Activated naive CD8-positive, alpha-beta T cell (primary cell): Measurements from ENCODE around the gene RNPEPL1.
A peak's percentile ranks its signal among the peaks of the same experiment; 100 is the strongest.
"Not testable (repeated sequence)": the region's sequence is repeated elsewhere in the genome, so short reads cannot be mapped to it uniquely, and the experiment has no call there.

Experiments used
- H3K27ac Mint-ChIP-seq: one replicate; pipeline ENCODE4 v1.8.0; 2021; ENCODE audit warnings: mixed read lengths
- H3K27me3 Mint-ChIP-seq: one replicate; pipeline ENCODE4 v1.8.0; 2021; ENCODE audit warnings: mixed read lengths
- H3K36me3 Mint-ChIP-seq: one replicate; pipeline ENCODE4 v1.8.0; 2021; ENCODE audit warnings: mixed read lengths
- H3K4me1 Mint-ChIP-seq: one replicate; pipeline ENCODE4 v1.8.0; 2021; ENCODE audit warnings: low read depth, mixed read lengths
- H3K4me3 Mint-ChIP-seq: one replicate; pipeline ENCODE4 v1.8.0; 2021; ENCODE audit warnings: mild to moderate bottlenecking, mixed read lengths
- H3K9me3 Mint-ChIP-seq: one replicate; pipeline ENCODE4 v1.8.0; 2021; ENCODE audit warnings: low read depth, mixed read lengths

RNPEPL1 gene

GRCh38 chr2:240604291-240604938 is 36.1 kb downstream of the RNPEPL1 start:
- Mint-ChIP-seq H3K4me3 (no peak overlapping the region), H3K36me3 (no peaks in the 10 kb centered on the region), H3K27me3 (no peaks in the 10 kb centered on the region), H3K27ac (no peak overlapping the region), H3K4me1 (no peaks in the 10 kb centered on the region), H3K9me3 (no peaks in the 10 kb centered on the region)

GRCh38 chr2:240604939-240605716 is 36.8 kb downstream of the RNPEPL1 start:
- Mint-ChIP-seq H3K36me3 (no peaks in the 10 kb centered on the region), H3K4me3 (no peak overlapping the region), H3K4me1 (no peaks in the 10 kb centered on the region), H3K9me3 (no peaks in the 10 kb centered on the region), H3K27me3 (no peaks in the 10 kb centered on the region), H3K27ac (no peak overlapping the region)

DNA sequence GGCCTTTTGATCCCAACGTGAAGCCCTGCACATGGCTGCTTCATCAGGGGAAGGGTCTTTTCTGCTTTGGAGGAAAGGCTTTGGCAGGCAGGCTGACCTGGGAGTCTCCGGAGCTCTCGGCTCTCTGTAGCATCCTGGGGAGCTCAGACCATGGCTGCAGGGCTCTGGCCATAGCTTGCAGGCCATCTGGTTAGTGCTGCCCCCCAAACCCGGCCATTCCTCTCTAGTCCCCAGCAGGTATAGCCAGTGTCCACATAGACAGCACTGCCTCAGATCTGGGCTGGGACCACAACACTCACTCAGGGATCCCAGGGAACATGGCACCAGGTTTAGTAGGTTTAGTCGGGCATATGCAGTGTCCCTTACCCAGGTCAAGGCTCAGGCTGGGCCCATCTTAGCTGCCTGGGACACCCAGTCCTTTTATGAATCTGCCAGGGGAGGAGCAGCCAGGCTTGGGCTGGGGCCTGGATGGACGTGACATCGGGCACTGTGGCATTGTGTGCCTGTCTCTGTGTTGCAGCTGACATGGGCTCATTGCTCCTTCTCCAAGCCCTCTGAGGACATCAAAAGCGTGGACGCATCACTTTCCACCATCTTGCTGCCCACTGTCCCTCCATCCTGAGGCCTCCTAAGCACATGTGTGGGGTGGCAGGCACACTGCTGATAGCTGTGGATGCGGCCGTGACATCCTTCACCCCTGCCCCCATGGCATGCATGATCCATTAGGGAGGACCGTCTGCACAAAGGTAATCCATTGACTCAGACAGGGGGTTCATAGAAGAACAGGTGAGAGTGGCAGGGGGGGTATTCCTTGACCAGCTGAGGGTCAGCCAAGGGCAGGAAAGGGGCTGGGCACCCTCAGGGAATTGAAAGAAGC is 37.8 kb downstream of the RNPEPL1 start:
- H3K4me3 Mint-ChIP-seq: no peak overlapping the region
- H3K36me3 Mint-ChIP-seq: peaks cover under 1% of the 10 kb centered on the region
- H3K4me1 Mint-ChIP-seq: no peaks in the 10 kb centered on the region
- no peaks in the 10 kb centered on the region for H3K9me3 Mint-ChIP-seq
- H3K27me3 Mint-ChIP-seq: no peaks in the 10 kb centered on the region
- H3K27ac Mint-ChIP-seq: no peak overlapping the region

DNA sequence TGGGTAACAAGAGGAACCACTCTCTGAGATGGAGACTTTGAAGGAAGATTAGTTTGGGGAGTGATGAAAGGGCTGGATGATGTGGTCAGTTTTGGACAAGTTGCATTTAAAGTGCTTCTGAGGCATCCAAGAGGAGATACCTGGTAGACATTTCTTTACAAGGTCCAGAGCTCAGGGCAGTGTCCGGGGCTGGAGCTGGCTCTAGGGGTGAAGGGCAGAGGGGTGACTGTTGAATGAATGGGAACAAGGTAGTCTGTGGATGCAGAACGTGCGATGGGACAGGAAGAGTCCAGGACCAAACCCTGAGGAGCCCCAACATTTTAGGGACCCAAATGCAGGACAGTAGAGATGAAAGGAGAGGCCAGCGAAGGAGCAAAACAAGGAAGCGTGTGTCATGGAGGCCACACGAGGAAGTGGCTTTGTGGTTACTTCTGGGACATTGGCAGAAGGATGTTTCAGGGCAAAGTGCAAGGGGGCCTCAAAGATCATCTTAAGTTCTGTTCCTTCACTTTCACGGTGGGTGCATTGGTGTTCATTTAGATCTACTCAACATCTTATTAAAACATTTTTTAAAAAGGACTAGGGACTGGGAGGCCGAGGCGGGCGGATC is 43.4 kb downstream of the RNPEPL1 start:
- Mint-ChIP-seq H3K27me3 (no peaks in the 10 kb centered on the region), H3K27ac (peak overlapping the region; percentile 80), H3K36me3 (peaks cover 3% of the 10 kb centered on the region), H3K9me3 (no peaks in the 10 kb centered on the region), H3K4me1 (peaks cover 11% of the 10 kb centered on the region), H3K4me3 (peak overlapping the region; percentile 15)

GRCh38 chr2:240613781-240614180 is 45.5 kb downstream of the RNPEPL1 start:
- no peaks in the 10 kb centered on the region for H3K27me3 Mint-ChIP-seq
- H3K4me1 Mint-ChIP-seq: peaks cover 11% of the 10 kb centered on the region
- peaks cover 4% of the 10 kb centered on the region for H3K9me3 Mint-ChIP-seq
- no peak overlapping the region for H3K4me3 Mint-ChIP-seq
- peaks cover 6% of the 10 kb centered on the region for H3K36me3 Mint-ChIP-seq
- no peak overlapping the region for H3K27ac Mint-ChIP-seq

GRCh38 chr2:240614391-240614790 is 46.1 kb downstream of the RNPEPL1 start:
- peaks cover 8% of the 10 kb centered on the region for H3K36me3 Mint-ChIP-seq
- H3K27ac Mint-ChIP-seq: no peak overlapping the region
- H3K4me1 Mint-ChIP-seq: peaks cover 11% of the 10 kb centered on the region
- H3K4me3 Mint-ChIP-seq: no peak overlapping the region
- peaks cover 4% of the 10 kb centered on the region for H3K9me3 Mint-ChIP-seq
- H3K27me3 Mint-ChIP-seq: no peaks in the 10 kb centered on the region

GRCh38 chr2:240615396-240615795 is 47.1 kb downstream of the RNPEPL1 start:
- peaks cover 11% of the 10 kb centered on the region for H3K4me1 Mint-ChIP-seq

GRCh38 chr2:240615820-240616547 is 47.7 kb downstream of the RNPEPL1 start:
- Mint-ChIP-seq H3K4me3 (no peak overlapping the region), H3K27me3 (no peaks in the 10 kb centered on the region), H3K9me3 (peaks cover 4% of the 10 kb centered on the region), H3K27ac (no peak overlapping the region), H3K4me1 (peaks cover 15% of the 10 kb centered on the region), H3K36me3 (peaks cover 8% of the 10 kb centered on the region)

More at GRCh38 chr2:240615396-240615795, 47.1 kb downstream of the RNPEPL1 start:
- Mint-ChIP-seq H3K9me3 (peaks cover 4% of the 10 kb centered on the region), H3K36me3 (peaks cover 8% of the 10 kb centered on the region), H3K27ac (no peak overlapping the region), H3K4me3 (no peak overlapping the region), H3K27me3 (no peaks in the 10 kb centered on the region)

DNA sequence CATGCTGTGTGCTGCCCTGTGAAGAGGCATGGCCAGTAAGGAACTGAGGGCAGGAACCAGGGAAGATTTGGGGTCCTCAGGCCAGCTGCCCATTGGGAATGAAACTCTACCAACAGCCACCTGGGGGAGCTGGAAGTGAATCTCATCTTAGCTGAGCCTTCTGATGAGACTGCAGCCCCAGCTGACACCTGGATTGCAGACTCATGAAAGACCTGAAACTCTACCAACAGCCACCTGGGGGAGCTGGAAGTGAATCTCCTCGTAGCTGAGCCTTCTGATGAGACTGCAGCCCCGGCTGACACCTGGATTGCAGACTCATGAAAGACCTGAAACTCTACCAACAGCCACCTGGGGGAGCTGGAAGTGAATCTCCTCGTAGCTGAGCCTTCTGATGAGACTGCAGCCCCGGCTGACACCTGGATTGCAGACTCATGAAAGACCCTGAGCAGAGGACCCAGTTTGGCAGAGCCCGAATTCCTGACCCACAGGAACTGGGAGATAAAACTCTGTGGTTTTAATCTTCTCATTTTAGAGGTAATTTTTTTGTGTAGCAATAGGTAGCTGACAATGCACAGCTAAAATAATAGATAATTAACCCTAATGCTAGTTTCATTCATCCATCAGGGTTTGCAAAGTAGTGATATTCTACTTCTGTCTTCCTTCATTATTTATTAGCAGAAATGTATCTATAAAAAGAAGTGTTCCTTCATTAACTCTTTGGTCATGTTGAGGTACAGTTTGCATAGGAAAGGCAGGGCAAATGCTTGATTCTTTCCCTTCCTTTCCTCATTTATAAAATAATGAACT is 48.8 kb downstream of the RNPEPL1 start:
- not testable (repeated sequence) for H3K9me3 Mint-ChIP-seq, H3K4me3 Mint-ChIP-seq, H3K36me3 Mint-ChIP-seq, H3K27ac Mint-ChIP-seq, H3K27me3 Mint-ChIP-seq
- peaks cover 16% of the 10 kb centered on the region for H3K4me1 Mint-ChIP-seq

- H3K4me1 Mint-ChIP-seq: peaks cover 29% of the 10 kb centered on the region
- H3K4me3 Mint-ChIP-seq: no peak overlapping the region
- H3K9me3 Mint-ChIP-seq: peaks cover 4% of the 10 kb centered on the region
- no peaks in the 10 kb centered on the region for H3K27me3 Mint-ChIP-seq
- peak overlapping the region; percentile 12 for H3K27ac Mint-ChIP-seq
- H3K36me3 Mint-ChIP-seq: peaks cover 8% of the 10 kb centered on the region
Observed at GRCh38 chr2:240618776-240619175, 50.5 kb downstream of the RNPEPL1 start.

GRCh38 chr2:240619506-240620148 is 51.3 kb downstream of the RNPEPL1 start:
- Mint-ChIP-seq H3K27ac (peak overlapping the region; percentile 61), H3K36me3 (peaks cover 8% of the 10 kb centered on the region)

GRCh38 chr2:240620149-240620731 is 52.0 kb downstream of the RNPEPL1 start:
- peaks cover 8% of the 10 kb centered on the region for H3K36me3 Mint-ChIP-seq
- no peak overlapping the region for H3K4me3 Mint-ChIP-seq
- H3K4me1 Mint-ChIP-seq: peaks cover 41% of the 10 kb centered on the region
- H3K9me3 Mint-ChIP-seq: peaks cover 4% of the 10 kb centered on the region
- no peaks in the 10 kb centered on the region for H3K27me3 Mint-ChIP-seq
- no peak overlapping the region for H3K27ac Mint-ChIP-seq

More at GRCh38 chr2:240619506-240620148, 51.3 kb downstream of the RNPEPL1 start:
- Mint-ChIP-seq H3K4me3 (peak overlapping the region; percentile 27), H3K9me3 (peaks cover 4% of the 10 kb centered on the region), H3K27me3 (no peaks in the 10 kb centered on the region), H3K4me1 (peaks cover 35% of the 10 kb centered on the region)

- Mint-ChIP-seq H3K4me3 (no peak overlapping the region), H3K27ac (peak overlapping the region; percentile 46), H3K36me3 (peaks cover 8% of the 10 kb centered on the region), H3K9me3 (peaks cover 4% of the 10 kb centered on the region), H3K4me1 (peaks cover 40% of the 10 kb centered on the region), H3K27me3 (no peaks in the 10 kb centered on the region)
Observed at GRCh38 chr2:240620859-240621258, 52.6 kb downstream of the RNPEPL1 start.
